ENCODE results near the gene TARDBP.

GRCh38 chr1:11070876-11071275, 58.4 kb downstream of the TARDBP start:
- TF ChIP-seq, protein P1, sequence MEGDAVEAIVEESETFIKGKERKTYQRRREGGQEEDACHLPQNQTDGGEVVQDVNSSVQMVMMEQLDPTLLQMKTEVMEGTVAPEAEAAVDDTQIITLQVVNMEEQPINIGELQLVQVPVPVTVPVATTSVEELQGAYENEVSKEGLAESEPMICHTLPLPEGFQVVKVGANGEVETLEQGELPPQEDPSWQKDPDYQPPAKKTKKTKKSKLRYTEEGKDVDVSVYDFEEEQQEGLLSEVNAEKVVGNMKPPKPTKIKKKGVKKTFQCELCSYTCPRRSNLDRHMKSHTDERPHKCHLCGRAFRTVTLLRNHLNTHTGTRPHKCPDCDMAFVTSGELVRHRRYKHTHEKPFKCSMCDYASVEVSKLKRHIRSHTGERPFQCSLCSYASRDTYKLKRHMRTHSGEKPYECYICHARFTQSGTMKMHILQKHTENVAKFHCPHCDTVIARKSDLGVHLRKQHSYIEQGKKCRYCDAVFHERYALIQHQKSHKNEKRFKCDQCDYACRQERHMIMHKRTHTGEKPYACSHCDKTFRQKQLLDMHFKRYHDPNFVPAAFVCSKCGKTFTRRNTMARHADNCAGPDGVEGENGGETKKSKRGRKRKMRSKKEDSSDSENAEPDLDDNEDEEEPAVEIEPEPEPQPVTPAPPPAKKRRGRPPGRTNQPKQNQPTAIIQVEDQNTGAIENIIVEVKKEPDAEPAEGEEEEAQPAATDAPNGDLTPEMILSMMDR (IDR thresholded peaks at IDR 0.05; ENCODE audit: low read depth, low read length, poor library complexity, severe bottlenecking) = no peak
- TF ChIP-seq EZH2phosphoT487 (IDR thresholded peaks at IDR 0.05; ENCODE audit: borderline replicate concordance, low read length) = no peak

Data from DOHH2 (cell line).